Hematopoietic multipotent progenitor cell treated with erythropoietin and hydrocortisone succinate and interleukin-3 and kit ligand, for 15 days (in vitro differentiated cells): Measurements from ENCODE around the gene SLFN12L.
"Not testable (repeated sequence)": the region's sequence is repeated elsewhere in the genome, so short reads cannot be mapped to it uniquely, and the experiment has no call there.

Experiments
- DNase-seq: peaks from one replicate; pipeline ENCODE4 v3.0.0-alpha.2; 2015; ENCODE audit warnings: low spot score

The SLFN12L gene

GRCh38 chr17:35542990-35543389, 5.5 kb upstream of the SLFN12L start:
- no peak for DNase-seq

- no peak for DNase-seq
Observed at GRCh38 chr17:35541434-35541833, 4.0 kb upstream of the SLFN12L start.

DNA sequence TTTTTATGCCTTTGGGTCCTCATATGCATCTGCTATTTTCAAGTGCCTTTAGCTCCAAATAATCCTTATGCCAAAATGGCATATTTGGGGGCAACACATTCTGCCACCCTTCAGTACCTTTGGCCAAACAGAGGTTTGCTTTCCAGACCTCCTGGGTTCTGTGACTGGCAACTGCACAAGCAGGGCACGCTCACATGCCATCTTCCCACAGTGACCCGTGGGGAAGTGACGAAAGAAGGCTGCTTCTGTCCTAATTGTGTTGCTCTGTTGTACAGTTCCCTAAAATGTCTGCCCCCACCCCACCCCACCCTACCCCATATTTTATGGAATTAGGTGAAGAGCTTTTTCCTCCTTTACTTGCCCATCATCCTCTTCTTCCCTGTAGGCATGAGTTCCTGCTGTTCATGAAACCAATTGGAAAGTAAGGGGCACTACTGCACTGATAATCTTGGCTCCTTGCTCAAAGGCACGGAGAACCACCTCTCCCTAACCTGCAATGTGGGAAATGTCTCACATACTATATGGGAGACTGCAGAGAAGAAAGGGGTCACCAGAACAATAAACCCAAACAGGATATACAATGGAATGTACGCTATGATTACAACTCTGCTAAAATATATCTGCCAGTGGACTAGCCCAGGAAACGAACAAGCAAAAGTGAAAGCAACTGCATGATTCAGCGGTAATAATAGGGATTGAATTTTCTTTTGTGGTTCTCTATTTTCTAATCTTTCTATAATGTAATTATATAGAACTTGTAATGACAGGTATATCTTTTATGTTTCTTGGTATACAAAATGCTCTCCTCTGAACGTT, 3.3 kb upstream of the SLFN12L start:
- DNase-seq, result peak; percentile 72

- no peak for DNase-seq
Observed at GRCh38 chr17:35539659-35540026, 2.2 kb upstream of the SLFN12L start.

- DNase-seq, result no peak
Observed at GRCh38 chr17:35536664-35537171, 760 bp downstream of the SLFN12L start.

DNA sequence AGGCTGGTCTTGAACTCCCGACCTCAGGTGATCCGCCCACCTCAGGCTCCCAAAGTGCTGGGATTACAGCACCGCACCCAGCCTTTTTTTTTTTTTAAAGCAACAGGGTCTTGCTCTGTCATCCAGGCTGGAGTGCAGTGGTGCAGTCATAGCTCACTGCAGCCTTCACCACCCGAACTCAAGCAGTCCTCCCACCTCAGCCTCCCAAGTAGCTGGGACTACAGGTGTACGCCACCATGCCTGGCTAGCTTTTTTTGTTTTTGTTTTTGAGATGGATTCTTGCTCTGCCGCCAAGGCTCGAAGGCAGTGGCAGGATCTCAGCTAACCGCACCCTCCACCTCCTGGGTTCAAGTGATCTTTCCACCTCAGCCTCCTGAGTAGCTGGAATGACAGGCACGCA, 2.1 kb downstream of the SLFN12L start:
- not testable (repeated sequence) for DNase-seq

DNA sequence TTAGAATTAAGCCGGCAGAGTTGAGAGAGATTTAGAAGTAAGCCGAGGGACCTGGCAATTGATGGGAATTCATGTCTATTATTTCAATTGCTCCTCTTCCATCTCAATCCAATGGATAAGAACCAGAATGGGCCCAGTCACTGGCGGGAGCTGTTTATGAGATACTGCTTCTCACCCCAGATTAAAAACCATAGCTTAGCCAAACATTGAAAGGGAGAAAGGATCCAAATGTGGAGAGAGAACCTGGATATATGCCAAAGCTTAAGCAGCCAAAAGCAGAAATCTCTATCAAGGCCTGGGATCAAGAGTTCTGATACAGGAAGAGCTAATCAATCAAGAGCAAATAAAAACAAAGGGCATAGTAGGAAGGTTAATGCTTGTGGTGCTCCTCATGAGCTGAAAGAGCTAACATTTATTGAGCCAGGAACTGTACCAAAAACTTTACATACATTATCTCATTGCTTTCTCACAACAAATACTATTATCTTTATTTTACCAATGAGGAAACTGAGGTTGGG, 2.8 kb downstream of the SLFN12L start:
- DNase-seq, result no peak

- DNase-seq, result no peak
Observed at GRCh38 chr17:35531160-35531559, 6.3 kb downstream of the SLFN12L start.

DNA sequence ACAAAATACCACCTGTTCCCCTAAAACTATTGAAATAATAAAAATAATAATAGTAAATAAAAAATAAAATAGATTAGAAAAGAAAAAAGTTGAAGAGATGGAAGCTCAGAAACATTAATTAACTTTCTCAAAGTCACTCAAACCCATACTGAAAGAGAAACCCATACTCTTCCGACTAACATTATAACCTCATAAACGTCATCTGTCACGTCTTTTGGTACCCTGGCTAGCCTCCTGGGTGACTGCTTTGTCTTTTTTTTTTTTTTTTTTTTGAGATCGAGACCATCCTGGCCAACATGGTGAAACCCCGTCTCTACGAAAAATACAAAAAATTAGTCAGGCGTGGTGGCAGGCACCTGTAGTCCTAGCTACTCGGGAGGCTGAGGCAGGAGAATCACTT, 7.6 kb downstream of the SLFN12L start:
- DNase-seq, result no peak

- DNase-seq, result not testable (repeated sequence)
Observed at GRCh38 chr17:35529326-35529725, 8.2 kb downstream of the SLFN12L start.

DNA sequence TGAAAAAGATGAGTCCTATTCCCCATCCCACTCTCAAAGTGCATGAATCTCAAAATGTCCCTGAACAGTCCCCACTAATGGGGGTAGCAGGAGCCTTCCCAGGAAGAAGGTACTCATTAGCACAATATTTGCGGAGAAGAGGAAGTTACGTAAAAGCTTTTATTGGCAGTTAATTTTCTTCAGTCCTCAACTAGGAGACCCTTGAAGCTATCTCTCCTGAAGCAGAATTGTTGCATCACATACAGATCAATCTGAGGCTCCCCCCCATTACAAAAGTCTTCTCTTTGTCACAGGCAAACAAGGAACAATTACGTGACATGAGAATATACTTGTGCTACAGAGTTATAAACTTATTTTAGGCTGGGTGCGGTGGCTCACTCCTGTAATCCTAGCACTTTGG, 14.2 kb downstream of the SLFN12L start:
- DNase-seq, result no peak

- DNase-seq, result not testable (repeated sequence)
Observed at GRCh38 chr17:35521654-35522256, 15.7 kb downstream of the SLFN12L start.

DNA sequence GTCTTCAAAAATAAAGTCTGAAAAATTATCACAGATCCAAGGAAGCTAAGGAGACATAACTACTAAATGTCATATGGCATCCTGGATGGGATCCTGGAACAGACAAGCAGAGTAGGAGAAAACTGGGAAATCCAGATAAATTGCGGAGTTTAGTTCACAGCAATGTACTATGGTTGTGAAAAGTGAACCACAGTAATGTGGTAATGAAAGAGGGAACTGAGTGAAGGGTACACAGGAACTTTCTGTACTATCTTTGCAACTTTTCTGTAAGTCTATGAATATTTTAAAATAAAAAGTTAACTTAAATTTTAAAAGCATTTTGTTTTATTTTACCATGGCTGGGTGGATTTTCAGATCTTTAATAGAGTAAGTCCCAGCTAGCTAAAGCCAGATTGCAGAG, 16.3 kb downstream of the SLFN12L start:
- DNase-seq, result no peak

- DNase-seq, result no peak
Observed at GRCh38 chr17:35519906-35520442, 17.5 kb downstream of the SLFN12L start.

DNA sequence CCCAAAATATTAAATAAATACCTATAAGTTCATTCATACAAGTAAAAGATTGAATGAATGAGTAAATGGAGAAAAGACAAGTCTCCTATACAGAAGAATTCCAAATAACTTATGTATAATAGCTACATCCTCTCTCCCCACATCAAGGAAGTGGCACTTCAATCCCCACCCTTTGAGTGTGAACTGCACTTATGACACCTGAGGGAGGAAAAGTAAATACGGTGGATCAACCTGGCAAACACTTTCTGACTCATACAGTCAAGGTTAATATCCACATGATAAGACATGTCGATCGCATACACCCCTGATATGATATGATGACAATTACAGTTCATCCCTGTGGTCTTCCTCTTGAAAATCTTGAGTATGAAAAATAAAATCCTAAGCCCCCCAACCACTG, 18.0 kb downstream of the SLFN12L start:
- no peak for DNase-seq

DNA sequence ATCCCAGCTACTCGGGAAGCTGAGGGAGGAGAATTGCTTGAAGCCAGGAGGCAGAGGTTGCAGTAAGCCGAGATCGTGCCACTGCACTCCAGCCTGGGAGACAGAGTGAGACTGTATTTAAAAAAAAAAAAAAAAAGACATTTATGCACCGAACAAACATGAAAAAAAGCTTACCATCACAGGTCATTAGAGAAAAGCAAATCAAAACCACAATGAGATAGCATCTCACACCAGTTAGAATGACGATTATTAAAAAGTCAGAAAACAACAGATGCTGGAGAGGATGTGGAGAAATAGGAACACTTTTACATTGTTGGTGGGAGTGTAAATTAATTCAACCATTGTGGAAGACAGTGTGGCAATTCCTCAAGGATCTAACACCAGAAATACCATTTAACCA, 19.0 kb downstream of the SLFN12L start:
- DNase-seq, result not testable (repeated sequence)

DNA sequence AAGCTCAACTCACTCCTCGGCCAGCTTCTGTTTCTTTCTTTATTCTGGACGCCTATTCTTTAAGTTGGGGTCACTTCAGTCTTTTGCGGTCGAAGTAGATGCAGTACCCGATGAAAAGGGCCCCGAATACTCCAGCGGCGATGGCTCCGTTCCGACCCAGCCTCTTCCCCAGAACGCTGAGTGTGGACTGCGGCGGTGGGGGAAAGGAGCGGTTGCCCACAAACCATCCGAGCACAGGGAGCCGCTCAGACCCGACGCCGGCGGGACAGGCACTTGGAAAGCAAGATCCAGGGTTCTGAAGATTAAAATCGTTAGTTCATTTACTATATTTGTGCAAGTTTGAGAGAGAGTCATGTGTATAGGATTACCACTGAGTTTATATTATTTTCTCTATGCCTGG, 22.5 kb downstream of the SLFN12L start:
- no peak for DNase-seq

GRCh38 chr17:35514564-35514963, 22.9 kb downstream of the SLFN12L start:
- DNase-seq, result no peak

DNA sequence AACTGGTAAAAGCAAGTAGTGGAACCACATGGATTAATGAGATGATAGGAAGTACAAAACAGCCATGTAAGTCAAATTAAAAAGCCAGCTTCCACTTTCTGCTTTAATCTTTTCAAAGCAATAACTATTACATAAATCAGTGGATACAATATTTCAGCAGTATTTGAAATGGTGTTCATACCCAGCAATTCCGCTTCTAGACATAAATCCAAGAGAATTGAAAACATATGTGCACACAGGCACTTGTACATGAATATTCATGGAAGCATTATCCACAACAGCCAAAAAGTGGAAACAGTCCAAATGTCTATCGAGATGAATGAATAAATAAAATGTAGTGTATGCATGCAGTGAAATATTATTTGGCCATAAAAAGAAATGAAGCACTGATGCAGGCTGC, 27.4 kb downstream of the SLFN12L start:
- DNase-seq, result no peak

DNA sequence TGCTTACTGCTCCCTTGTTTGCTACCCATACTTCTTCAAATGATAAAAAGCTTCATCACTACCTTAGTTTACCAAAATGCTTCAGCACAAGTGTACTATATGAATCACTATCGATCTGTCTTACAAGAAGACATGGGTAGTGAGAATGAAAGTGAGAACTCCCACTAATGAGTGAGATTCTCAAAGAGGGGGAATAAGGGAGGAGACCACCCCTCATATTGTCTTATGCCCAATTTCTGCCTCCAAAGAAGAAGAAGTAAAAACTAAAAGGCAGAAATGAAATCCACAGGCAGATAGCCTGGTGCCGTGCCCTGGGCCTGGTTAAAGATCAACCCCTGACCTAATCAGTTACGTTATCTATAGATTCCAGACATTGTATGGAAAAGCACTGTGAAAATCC, 29.8 kb downstream of the SLFN12L start:
- DNase-seq, result not testable (repeated sequence)

DNA sequence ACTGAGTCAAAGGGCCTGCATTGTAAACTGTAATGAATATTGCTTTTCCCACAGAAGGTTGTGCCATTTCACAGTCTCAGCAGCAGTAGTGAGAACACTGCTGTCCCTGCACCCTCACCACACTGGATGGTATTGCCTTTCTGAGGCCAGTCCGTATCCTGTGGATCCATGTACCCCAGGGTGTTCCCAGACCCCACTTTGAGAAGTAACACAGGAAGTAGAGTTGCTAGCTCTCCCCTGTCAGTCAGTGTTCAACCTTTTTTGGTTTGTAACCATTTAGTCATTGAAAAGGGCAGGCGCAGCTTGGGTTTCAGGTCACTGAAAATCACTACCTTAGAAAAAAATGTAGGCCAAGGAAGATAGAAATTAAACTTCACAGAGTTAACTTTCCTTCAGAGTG, 37.9 kb downstream of the SLFN12L start:
- DNase-seq, result no peak

- DNase-seq, result no peak
Observed at GRCh38 chr17:35498448-35499178, 38.9 kb downstream of the SLFN12L start.
